ENCODE data around the gene PRPF31.

GRCh38 chr19:54074851-54075250 is 40.7 kb upstream of the PRPF31 start:
- TF ChIP-seq CTCF (IDR thresholded peaks at IDR 0.05) (no peak), POLR2A (IDR thresholded peaks at IDR 0.05) (no peak)
